ENCODE data around the gene PLA2G4E. TPM values are rescaled to one million over a fixed set of nuclear protein-coding genes. Genes with fewer than 3 reads are reported as not detected.

The PLA2G4E gene
- total RNA-seq, 1 experiment from 2014 or later, result 0.09 TPM

GRCh38 chr15:41936649-41937567 is 83.9 kb downstream of the PLA2G4E start:
- H3K4me1 Mint-ChIP-seq (ENCODE audit: low read depth, unreplicated experiment), result peaks cover 30% of the 10 kb centered on the region
- peaks cover 27% of the 10 kb centered on the region for H3K36me3 Mint-ChIP-seq (ENCODE audit: insufficient read depth, unreplicated experiment)
- DNase-seq, result no peak
- intact Hi-C loops (cut with micrococcal nuclease; ENCODE audit: unreplicated experiment), result no loop called here
- TF ChIP-seq CTCF (IDR thresholded peaks at IDR 0.05; ENCODE audit: unreplicated experiment), result no peak
- BruUV-seq (replicated peaks), result no TSS peak
- H3K27me3 Mint-ChIP-seq (ENCODE audit: unreplicated experiment), result no peaks in the 10 kb centered on the region
- H3K4me3 Mint-ChIP-seq (ENCODE audit: low read depth, unreplicated experiment), result no peak overlapping the region
- H3K27ac Mint-ChIP-seq (ENCODE audit: unreplicated experiment), result no peak overlapping the region
- H3K9me3 Mint-ChIP-seq (ENCODE audit: low read depth, unreplicated experiment), result no peaks in the 10 kb centered on the region
- CTCF ChIA-PET, result no interaction called here

- no TSS peak for BruUV-seq (replicated peaks)
- Mint-ChIP-seq H3K27me3 (ENCODE audit: unreplicated experiment) (no peaks in the 10 kb centered on the region), H3K9me3 (ENCODE audit: low read depth, unreplicated experiment) (no peaks in the 10 kb centered on the region), H3K4me3 (ENCODE audit: low read depth, unreplicated experiment) (no peak overlapping the region), H3K36me3 (ENCODE audit: insufficient read depth, unreplicated experiment) (peaks cover 27% of the 10 kb centered on the region), H3K27ac (ENCODE audit: unreplicated experiment) (no peak overlapping the region), H3K4me1 (ENCODE audit: low read depth, unreplicated experiment) (peaks cover 30% of the 10 kb centered on the region)
- DNase-seq, result no peak
- intact Hi-C loops (cut with micrococcal nuclease; ENCODE audit: unreplicated experiment), result no loop called here
- CTCF ChIA-PET, result no interaction called here
- TF ChIP-seq CTCF (IDR thresholded peaks at IDR 0.05; ENCODE audit: unreplicated experiment), result no peak
Observed at GRCh38 chr15:41936155-41936554, 84.7 kb downstream of the PLA2G4E start.

- Mint-ChIP-seq H3K9me3 (ENCODE audit: low read depth, unreplicated experiment) (no peaks in the 10 kb centered on the region), H3K27me3 (ENCODE audit: unreplicated experiment) (no peaks in the 10 kb centered on the region), H3K4me1 (ENCODE audit: low read depth, unreplicated experiment) (peaks cover 25% of the 10 kb centered on the region), H3K36me3 (ENCODE audit: insufficient read depth, unreplicated experiment) (peaks cover 25% of the 10 kb centered on the region), H3K27ac (ENCODE audit: unreplicated experiment) (peak overlapping the region; percentile 36), H3K4me3 (ENCODE audit: low read depth, unreplicated experiment) (no peak overlapping the region)
- TF ChIP-seq CTCF (IDR thresholded peaks at IDR 0.05; ENCODE audit: unreplicated experiment), result no peak
- intact Hi-C loops (cut with micrococcal nuclease; ENCODE audit: unreplicated experiment), result no loop called here
- no TSS peak for BruUV-seq (replicated peaks)
- no peak for DNase-seq
- CTCF ChIA-PET, result no interaction called here
Observed at GRCh38 chr15:41935566-41936020, 85.2 kb downstream of the PLA2G4E start.

GRCh38 chr15:41934843-41935242 is 86.0 kb downstream of the PLA2G4E start:
- Mint-ChIP-seq H3K27me3 (ENCODE audit: unreplicated experiment) (no peaks in the 10 kb centered on the region), H3K9me3 (ENCODE audit: low read depth, unreplicated experiment) (no peaks in the 10 kb centered on the region), H3K36me3 (ENCODE audit: insufficient read depth, unreplicated experiment) (peaks cover 20% of the 10 kb centered on the region), H3K4me3 (ENCODE audit: low read depth, unreplicated experiment) (no peak overlapping the region), H3K27ac (ENCODE audit: unreplicated experiment) (peak overlapping the region; percentile 36), H3K4me1 (ENCODE audit: low read depth, unreplicated experiment) (peaks cover 21% of the 10 kb centered on the region)
- intact Hi-C loops (cut with micrococcal nuclease; ENCODE audit: unreplicated experiment), result no loop called here
- BruUV-seq (replicated peaks), result no TSS peak
- no peak for DNase-seq
- TF ChIP-seq CTCF (IDR thresholded peaks at IDR 0.05; ENCODE audit: unreplicated experiment), result no peak
- CTCF ChIA-PET, result no interaction called here

Measured in Calu3 (cell line).